ENCODE results near the gene ABCA2. TPM values are rescaled to one million over a fixed set of nuclear protein-coding genes. Genes with fewer than 3 reads are reported as not detected.
A peak's percentile ranks its signal among the peaks of the same experiment; 100 is the strongest.

The ABCA2 gene
- total RNA-seq, 4 donors from 2014 or later = 10.4 to 44.7 (median 33.4) TPM

GRCh38 chr9:136997371-136997770 lies 30.7 kb downstream of the ABCA2 start:
- TF ChIP-seq EP300 (IDR thresholded peaks at IDR 0.05) = no peak
- no peak for TF ChIP-seq POLR2AphosphoS5 (IDR thresholded peaks at IDR 0.05)
- no peak for TF ChIP-seq CTCF (IDR thresholded peaks at IDR 0.05)
- no peak for TF ChIP-seq POLR2A (IDR thresholded peaks at IDR 0.05)
- H3K4me1 ChIP-seq = peaks cover 56% of the 10 kb centered on the region
- WGBS = 84% methylated on average over 10 of the region's 10 CpGs
- H3K4me3 ChIP-seq = no peak overlapping the region
- no peak overlapping the region for H3K27ac ChIP-seq
- H3K9me3 ChIP-seq = no peaks in the 10 kb centered on the region
- no peak for DNase-seq (ENCODE audit: low spot score in 2 of 2)
- H3K36me3 ChIP-seq = no peaks in the 10 kb centered on the region
- H3K27me3 ChIP-seq = peaks cover 4% of the 10 kb centered on the region

GRCh38 chr9:136996361-136997292 lies 31.4 kb downstream of the ABCA2 start, which contains the start of gene CLIC3:
Gene CLIC3, minus strand, starts transcription at chr9:136996568. Its CDS starts 25 bp downstream, at chr9:136996543.
- Histone ChIP-seq H3K4me3 (peak within 1 kb of the TSS; percentile 33), H3K9me3 (no peaks in the 10 kb centered on the region), H3K4me1 (peaks cover 60% of the 10 kb centered on the region), H3K27ac (no peak within 1 kb of the TSS), H3K36me3 (no peaks in the 10 kb centered on the region), H3K27me3 (peaks cover 4% of the 10 kb centered on the region)
- TF ChIP-seq CTCF (IDR thresholded peaks at IDR 0.05) = no peak
- TF ChIP-seq POLR2A (IDR thresholded peaks at IDR 0.05) = no peak
- no peak for TF ChIP-seq EP300 (IDR thresholded peaks at IDR 0.05)
- no peak for TF ChIP-seq POLR2AphosphoS5 (IDR thresholded peaks at IDR 0.05)
- no peak for DNase-seq (ENCODE audit: low spot score in 2 of 2)
- 39% methylated on average over 12 of the region's 35 CpGs for whole genome bisulfite sequencing

GRCh38 chr9:136995772-136996311 lies 32.2 kb downstream of the ABCA2 start:
- Histone ChIP-seq H3K27ac (no peak overlapping the region), H3K4me3 (peak overlapping the region; percentile 33)

GRCh38 chr9:136995362-136995761 lies 32.7 kb downstream of the ABCA2 start:
- H3K27me3 ChIP-seq = peaks cover 4% of the 10 kb centered on the region
- no peaks in the 10 kb centered on the region for H3K36me3 ChIP-seq
- H3K9me3 ChIP-seq = no peaks in the 10 kb centered on the region
- H3K4me1 ChIP-seq = peaks cover 64% of the 10 kb centered on the region
- no peak for TF ChIP-seq POLR2A (IDR thresholded peaks at IDR 0.05)
- TF ChIP-seq EP300 (IDR thresholded peaks at IDR 0.05) = no peak
- no peak for TF ChIP-seq POLR2AphosphoS5 (IDR thresholded peaks at IDR 0.05)
- TF ChIP-seq CTCF (IDR thresholded peaks at IDR 0.05) = no peak
- H3K4me3 ChIP-seq = peak overlapping the region; percentile 33
- no peak overlapping the region for H3K27ac ChIP-seq
- DNase-seq (ENCODE audit: low spot score in 2 of 2) = no peak
- no CpG with 5 or more reads among the region's 30 CpGs for WGBS

More at GRCh38 chr9:136995772-136996311, 32.2 kb downstream of the ABCA2 start:
- no peak for TF ChIP-seq POLR2A (IDR thresholded peaks at IDR 0.05)
- TF ChIP-seq POLR2AphosphoS5 (IDR thresholded peaks at IDR 0.05) = no peak
- no peak for TF ChIP-seq CTCF (IDR thresholded peaks at IDR 0.05)
- TF ChIP-seq EP300 (IDR thresholded peaks at IDR 0.05) = no peak
- DNase-seq (ENCODE audit: low spot score in 2 of 2) = no peak
- 17% methylated on average over 1 of the region's 12 CpGs for WGBS
- H3K9me3 ChIP-seq = no peaks in the 10 kb centered on the region
- H3K27me3 ChIP-seq = peaks cover 4% of the 10 kb centered on the region
- H3K4me1 ChIP-seq = peaks cover 64% of the 10 kb centered on the region
- H3K36me3 ChIP-seq = no peaks in the 10 kb centered on the region

GRCh38 chr9:136994888-136995230 lies 33.2 kb downstream of the ABCA2 start:
- DNase-seq (ENCODE audit: low spot score in 2 of 2) = no peak
- Histone ChIP-seq H3K27ac (no peak overlapping the region), H3K4me3 (peak overlapping the region; percentile 33), H3K9me3 (no peaks in the 10 kb centered on the region), H3K27me3 (peaks cover 4% of the 10 kb centered on the region), H3K36me3 (no peaks in the 10 kb centered on the region), H3K4me1 (peaks cover 64% of the 10 kb centered on the region)
- TF ChIP-seq CTCF (IDR thresholded peaks at IDR 0.05) = no peak
- no CpG with 5 or more reads among the region's 40 CpGs for WGBS
